SJCRH30 (cell line): ENCODE data around the gene IFNG-AS1. TPM values are rescaled to one million over a fixed set of nuclear protein-coding genes. Genes with fewer than 3 reads are reported as not detected.

Experiments used
- DNase-seq, 2 experiments: peaks; one replicate each; pipeline ENCODE4 v3.0.0-alpha.2; 2015 to 2020
- H3K27ac ChIP-seq: fragments of 250-450 bp; sonication (Bioruptor Pico); 2 replicates; pipeline ENCODE4 v1.5.1; 2020; ENCODE audit warnings: mild to moderate bottlenecking, moderate library complexity
- H3K27me3 ChIP-seq: fragments of 250-450 bp; sonication (Bioruptor Pico); 2 replicates; pipeline ENCODE4 v1.5.1; 2020; ENCODE audit warnings: mild to moderate bottlenecking, moderate library complexity
- H3K36me3 ChIP-seq: fragments of 250-450 bp; sonication (Bioruptor Pico); 2 replicates; pipeline ENCODE4 v1.5.1; 2020; ENCODE audit warnings: mild to moderate bottlenecking, moderate library complexity
- H3K4me1 ChIP-seq: fragments of 250-450 bp; sonication (Bioruptor Pico); 2 replicates; pipeline ENCODE4 v1.5.1; 2020; ENCODE audit warnings: mild to moderate bottlenecking, moderate library complexity
- H3K4me3 ChIP-seq: fragments of 250-450 bp; sonication (Bioruptor Pico); 2 replicates; pipeline ENCODE4 v1.5.1; 2020; ENCODE audit warnings: mild to moderate bottlenecking, moderate library complexity
- H3K9me3 ChIP-seq: fragments of 250-450 bp; sonication (Bioruptor Pico); replicated peaks from 2 replicates; pipeline ENCODE4 v1.5.1; 2020; ENCODE audit warnings: mild to moderate bottlenecking, moderate library complexity
- total RNA-seq: library from RNA; depleted of rRNA; stranded (reverse); fragments of >200 nt; shearing (Covaris generic); gene quantifications from 2 replicates; pipeline ENCODE4 v1.2.3, GENCODE V29; 2014

The IFNG-AS1 gene
- total RNA-seq, 1 experiment from 2014 or later, result not detected

DNA sequence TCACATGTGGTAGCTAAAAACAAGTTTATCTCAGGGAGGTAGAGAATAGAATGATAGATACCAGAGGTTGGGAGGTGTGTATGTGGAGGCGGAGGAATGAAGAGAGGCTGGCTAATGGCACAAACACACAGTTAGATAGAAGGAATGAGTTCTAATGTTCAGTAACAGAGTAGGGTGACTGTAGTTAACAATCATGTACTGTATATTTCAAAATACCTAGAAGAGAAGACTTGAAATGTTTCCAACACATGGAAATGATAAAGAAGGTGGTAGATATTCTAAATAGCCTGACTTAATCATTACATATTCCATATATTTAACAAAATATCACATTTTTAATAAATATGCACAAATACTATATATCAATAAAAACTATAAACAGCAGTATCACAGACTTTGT is 8.9 kb upstream of the IFNG-AS1 start:
- DNase-seq, result no peak
- no peaks in the 10 kb centered on the region for H3K4me1 ChIP-seq
- no peak overlapping the region for H3K27ac ChIP-seq

DNA sequence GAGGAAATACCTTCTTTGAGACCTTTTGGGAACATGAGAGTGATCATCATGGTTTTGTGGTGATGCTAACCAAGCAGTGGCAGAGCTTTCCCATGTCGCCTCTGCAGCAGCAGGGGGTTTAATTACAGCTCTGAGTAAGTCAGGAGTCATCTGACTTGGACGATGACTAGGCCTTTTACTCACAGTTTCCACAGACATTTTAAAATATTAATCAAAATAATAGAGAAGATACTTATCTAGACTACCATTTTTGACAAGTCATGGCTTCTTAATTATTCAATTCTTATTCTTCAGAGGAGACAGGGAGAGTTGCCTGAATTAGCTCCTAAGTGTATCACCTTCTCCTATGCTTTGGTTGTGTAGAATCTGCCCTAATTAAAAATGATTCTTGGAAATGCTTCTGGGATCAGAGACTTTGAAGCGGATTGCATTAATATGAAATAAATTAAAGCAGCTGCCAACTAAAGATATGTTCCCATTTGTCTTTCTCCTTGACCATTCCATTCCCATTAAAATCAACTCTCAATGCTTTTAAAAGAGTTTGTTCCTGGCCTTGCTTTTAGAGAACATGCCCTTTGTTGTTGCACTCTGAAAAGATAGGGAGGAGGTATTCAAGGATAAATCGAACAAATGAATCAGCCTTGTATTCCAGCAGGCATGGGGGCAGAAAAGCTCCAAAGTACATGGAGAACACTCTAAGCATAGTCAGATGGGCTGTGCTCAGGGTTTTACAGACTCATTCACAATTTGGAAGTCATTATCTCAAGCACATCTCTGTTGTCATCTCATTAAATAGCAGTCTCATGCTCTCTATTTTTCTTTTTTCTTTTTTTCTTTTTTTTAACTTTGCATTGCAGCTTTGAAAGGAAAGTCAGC is 7.7 kb upstream of the IFNG-AS1 start:
- H3K4me1 ChIP-seq, result no peaks in the 10 kb centered on the region
- no peaks in the 10 kb centered on the region for H3K27me3 ChIP-seq
- H3K9me3 ChIP-seq, result no peaks in the 10 kb centered on the region; the same call in 1 of the 2 replicates
- H3K36me3 ChIP-seq, result no peaks in the 10 kb centered on the region
- no peak overlapping the region for H3K27ac ChIP-seq
- H3K4me3 ChIP-seq, result no peak overlapping the region
- DNase-seq, result no peak

More for the DNA sequence above, 8.9 kb upstream of the IFNG-AS1 start:
- no peaks in the 10 kb centered on the region for H3K36me3 ChIP-seq
- H3K4me3 ChIP-seq, result no peak overlapping the region
- H3K9me3 ChIP-seq, result no peaks in the 10 kb centered on the region; the same call in 1 of the 2 replicates
- no peaks in the 10 kb centered on the region for H3K27me3 ChIP-seq

DNA sequence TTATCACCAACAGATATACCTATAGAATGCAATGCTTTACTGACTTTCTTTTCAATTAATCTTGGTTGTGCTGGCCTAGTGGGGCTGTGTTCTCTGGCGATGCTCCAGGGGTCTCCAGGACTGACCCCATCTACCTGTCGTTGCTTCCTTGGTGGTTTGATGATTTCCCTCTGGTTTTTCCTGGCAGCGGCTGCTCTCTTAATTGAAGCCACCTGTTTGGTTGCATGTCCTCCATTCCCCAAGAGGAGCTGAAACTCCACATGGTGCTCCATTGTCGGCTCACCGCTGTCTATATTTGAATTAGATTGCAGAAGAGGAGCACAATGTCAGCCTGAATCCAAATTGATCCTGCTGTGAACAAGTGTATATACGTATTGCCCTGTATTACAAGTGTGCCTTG is 7.1 kb upstream of the IFNG-AS1 start:
- no peak for DNase-seq
- H3K27me3 ChIP-seq, result no peaks in the 10 kb centered on the region
- no peaks in the 10 kb centered on the region for H3K36me3 ChIP-seq
- H3K9me3 ChIP-seq, result no peaks in the 10 kb centered on the region; the same call in 1 of the 2 replicates
- no peak overlapping the region for H3K4me3 ChIP-seq
- H3K27ac ChIP-seq, result no peak overlapping the region
- H3K4me1 ChIP-seq, result no peaks in the 10 kb centered on the region

DNA sequence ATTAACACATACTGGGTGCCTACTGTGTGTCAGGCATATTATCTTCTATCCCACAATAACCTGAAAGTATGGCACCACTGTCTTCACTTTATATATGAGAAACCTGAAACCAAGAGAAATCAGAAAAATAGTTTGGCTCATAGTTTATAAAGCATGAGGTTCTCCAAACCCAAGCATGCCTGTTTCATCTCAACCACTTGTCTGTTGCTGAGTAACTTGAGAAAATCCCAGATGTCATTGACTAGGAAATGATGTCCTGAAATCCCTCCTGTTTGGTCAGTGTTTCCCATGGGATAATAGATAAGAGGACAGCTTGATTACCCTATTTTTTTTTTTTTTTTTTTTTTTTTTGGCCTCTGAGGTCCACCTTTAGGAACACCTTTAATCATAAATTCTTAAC is 2.6 kb upstream of the IFNG-AS1 start:
- H3K27ac ChIP-seq, result no peak overlapping the region
- H3K36me3 ChIP-seq, result no peaks in the 10 kb centered on the region
- DNase-seq, result no peak
- no peaks in the 10 kb centered on the region for H3K9me3 ChIP-seq
- peaks cover 11% of the 10 kb centered on the region; the same call in 1 of the 2 replicates for H3K4me1 ChIP-seq
- no peak overlapping the region for H3K4me3 ChIP-seq
- no peaks in the 10 kb centered on the region for H3K27me3 ChIP-seq

DNA sequence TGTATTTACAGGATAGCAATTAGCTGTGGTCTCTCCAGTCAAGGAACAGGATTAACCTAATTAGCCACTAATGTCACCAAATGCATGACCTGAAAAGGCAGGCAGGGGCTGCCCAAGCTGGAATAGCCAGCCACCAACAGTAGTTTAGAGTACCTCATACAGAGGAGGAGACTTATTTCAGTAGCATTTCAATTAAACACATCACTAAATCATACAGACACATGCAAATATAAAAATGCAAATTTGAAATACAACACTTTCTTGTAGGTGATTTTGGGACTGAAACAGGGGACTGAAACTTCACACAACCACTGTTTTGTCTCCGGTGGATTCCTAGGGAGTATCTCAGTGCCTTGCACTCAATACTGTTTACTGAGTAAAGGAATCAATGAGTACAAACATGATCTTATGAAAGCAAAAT is 636 bp upstream of the IFNG-AS1 start:
- Histone ChIP-seq H3K27ac (peak overlapping the region; percentile 3; the same call in 1 of the 2 replicates), H3K36me3 (no peaks in the 10 kb centered on the region), H3K9me3 (no peaks in the 10 kb centered on the region), H3K4me3 (no peak overlapping the region), H3K4me1 (peaks cover 11% of the 10 kb centered on the region; the same call in 1 of the 2 replicates), H3K27me3 (no peaks in the 10 kb centered on the region)
- DNase-seq, result peak in 1 of 2 experiments; percentile 23

DNA sequence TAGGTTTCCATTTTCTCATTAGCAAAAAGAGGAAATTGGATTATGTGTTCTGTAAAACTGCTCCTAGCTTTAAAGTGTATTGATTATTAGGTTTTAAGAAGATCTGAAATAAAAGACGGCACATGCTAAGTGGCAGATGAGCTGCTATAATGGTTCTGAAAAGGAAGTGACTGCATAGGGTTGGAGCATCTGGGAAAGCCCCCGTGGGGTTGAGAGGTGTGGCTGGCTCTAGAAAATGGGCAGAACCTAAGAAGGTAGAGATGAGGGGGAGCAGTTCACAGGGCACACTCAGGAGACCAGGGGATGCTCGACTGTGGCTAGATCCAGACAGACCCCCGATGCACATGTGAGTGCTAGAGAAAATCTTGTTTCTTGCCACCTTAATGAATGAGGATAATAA is 1.9 kb downstream of the IFNG-AS1 start:
- H3K27me3 ChIP-seq, result no peaks in the 10 kb centered on the region
- H3K4me3 ChIP-seq, result no peak overlapping the region
- peaks cover 11% of the 10 kb centered on the region; the same call in 1 of the 2 replicates for H3K4me1 ChIP-seq

DNA sequence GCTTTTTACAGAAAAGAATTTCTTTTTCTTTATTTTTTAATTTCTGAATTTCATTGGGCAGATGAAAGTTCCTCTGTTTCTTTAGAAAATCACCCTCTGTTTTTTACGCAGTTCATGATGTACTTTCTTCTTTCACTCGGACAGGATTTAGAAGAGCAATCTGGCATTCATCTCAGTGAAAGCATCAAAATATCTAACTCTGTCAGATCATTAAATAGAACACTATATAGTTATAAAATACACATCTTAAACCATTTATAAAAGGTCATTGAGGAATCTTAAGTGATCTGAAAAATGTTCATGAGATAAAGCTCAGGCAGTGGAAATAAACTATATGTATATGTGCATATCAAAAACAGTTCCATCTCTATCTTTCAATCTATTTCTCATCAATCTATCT is 3.9 kb downstream of the IFNG-AS1 start:
- no peaks in the 10 kb centered on the region for H3K36me3 ChIP-seq
- H3K9me3 ChIP-seq, result no peaks in the 10 kb centered on the region
- peaks cover 6% of the 10 kb centered on the region; the same call in 1 of the 2 replicates for H3K4me1 ChIP-seq
- DNase-seq, result no peak
- no peak overlapping the region for H3K4me3 ChIP-seq
- H3K27me3 ChIP-seq, result no peaks in the 10 kb centered on the region
- H3K27ac ChIP-seq, result no peak overlapping the region

More for the DNA sequence above, 1.9 kb downstream of the IFNG-AS1 start:
- Histone ChIP-seq H3K27ac (no peak overlapping the region), H3K9me3 (no peaks in the 10 kb centered on the region), H3K36me3 (no peaks in the 10 kb centered on the region)
- DNase-seq, result no peak

DNA sequence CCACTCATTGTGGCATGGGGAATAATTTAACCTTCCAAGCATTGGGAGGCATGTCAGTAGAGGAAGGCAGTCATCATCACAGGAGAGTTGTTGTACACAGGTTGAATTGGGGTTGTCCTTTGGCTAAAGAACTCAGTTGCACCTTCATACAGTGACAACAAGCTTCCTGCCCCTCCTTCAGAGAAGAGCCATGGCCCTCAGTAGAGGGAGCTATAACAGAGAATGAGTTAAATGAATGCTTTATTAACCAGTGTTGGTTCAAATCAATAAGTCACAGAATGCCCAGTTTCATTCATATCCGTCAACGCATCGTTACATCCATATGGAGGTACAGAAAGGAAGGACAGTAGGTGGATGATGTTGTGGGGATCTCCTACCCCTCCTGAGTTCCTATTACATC is 4.8 kb downstream of the IFNG-AS1 start:
- Histone ChIP-seq H3K4me3 (no peak overlapping the region), H3K9me3 (no peaks in the 10 kb centered on the region), H3K36me3 (no peaks in the 10 kb centered on the region), H3K27me3 (no peaks in the 10 kb centered on the region), H3K4me1 (no peaks in the 10 kb centered on the region), H3K27ac (no peak overlapping the region)
- no peak for DNase-seq

DNA sequence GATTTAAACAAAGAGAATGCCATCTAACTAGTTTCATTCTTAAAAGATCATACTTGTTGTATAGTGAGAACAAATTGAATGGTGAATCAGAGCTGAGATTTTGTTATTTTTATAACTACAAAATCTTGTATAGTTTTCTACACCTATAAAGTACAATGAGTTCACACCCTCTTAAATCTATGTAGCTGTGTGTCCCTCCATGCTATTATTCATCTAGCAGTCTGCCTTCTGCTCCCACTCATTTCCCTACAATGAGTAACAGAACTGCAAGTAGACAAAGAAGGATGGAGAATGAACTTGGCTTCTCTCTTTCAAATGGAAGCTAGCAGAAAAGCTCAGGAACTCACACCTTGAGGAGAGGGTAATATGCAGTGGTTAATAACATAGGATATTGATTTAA is 7.1 kb downstream of the IFNG-AS1 start:
- Histone ChIP-seq H3K4me3 (no peak overlapping the region), H3K4me1 (no peaks in the 10 kb centered on the region), H3K27ac (no peak overlapping the region), H3K27me3 (no peaks in the 10 kb centered on the region), H3K36me3 (no peaks in the 10 kb centered on the region), H3K9me3 (no peaks in the 10 kb centered on the region)
- DNase-seq, result no peak

DNA sequence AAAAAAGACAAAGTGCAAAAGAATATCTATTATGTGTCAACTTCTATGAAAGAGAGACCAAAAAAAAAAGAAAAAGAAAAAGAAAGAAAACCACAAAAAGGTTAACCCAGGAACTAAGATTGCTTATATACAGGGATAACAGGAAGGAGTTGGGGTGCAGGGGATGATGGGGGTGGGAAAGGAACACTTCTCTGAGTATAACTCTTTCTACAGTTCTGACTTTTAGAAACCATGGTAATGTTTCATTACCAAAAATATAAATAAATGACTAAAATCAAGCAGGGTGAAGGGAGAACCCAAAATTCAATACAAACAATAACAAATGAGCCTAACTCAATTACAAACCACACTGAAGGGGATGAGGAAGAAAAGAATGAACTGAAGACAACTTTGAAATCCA is 9.1 kb downstream of the IFNG-AS1 start:
- DNase-seq, result no peak
- no peaks in the 10 kb centered on the region; the same call in 1 of the 2 replicates for H3K4me1 ChIP-seq
- H3K4me3 ChIP-seq, result no peak overlapping the region
- H3K36me3 ChIP-seq, result no peaks in the 10 kb centered on the region
- no peaks in the 10 kb centered on the region for H3K9me3 ChIP-seq
- no peak overlapping the region for H3K27ac ChIP-seq
- no peaks in the 10 kb centered on the region for H3K27me3 ChIP-seq

DNA sequence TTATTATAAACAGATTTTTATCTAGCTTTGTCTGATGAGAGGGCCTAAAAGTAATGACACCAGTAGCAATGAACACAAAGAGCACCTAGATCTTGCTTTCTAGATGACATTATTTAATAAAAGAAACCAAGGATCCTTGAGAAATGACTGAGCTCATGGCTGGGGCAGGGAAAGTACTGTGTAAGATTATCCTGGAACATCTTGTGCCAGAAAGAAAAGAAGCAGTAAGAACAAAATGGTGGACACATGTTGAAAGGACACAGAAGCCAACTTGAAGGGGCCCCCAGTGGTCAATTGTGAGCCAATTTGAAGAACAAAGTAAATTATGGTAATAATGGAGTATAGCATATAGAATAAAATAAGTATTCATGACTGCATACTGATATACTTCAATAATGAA is 10.0 kb downstream of the IFNG-AS1 start:
- Histone ChIP-seq H3K9me3 (no peaks in the 10 kb centered on the region), H3K4me1 (no peaks in the 10 kb centered on the region; the same call in 1 of the 2 replicates), H3K36me3 (no peaks in the 10 kb centered on the region), H3K27ac (no peak overlapping the region), H3K27me3 (no peaks in the 10 kb centered on the region), H3K4me3 (no peak overlapping the region)
- no peak for DNase-seq

DNA sequence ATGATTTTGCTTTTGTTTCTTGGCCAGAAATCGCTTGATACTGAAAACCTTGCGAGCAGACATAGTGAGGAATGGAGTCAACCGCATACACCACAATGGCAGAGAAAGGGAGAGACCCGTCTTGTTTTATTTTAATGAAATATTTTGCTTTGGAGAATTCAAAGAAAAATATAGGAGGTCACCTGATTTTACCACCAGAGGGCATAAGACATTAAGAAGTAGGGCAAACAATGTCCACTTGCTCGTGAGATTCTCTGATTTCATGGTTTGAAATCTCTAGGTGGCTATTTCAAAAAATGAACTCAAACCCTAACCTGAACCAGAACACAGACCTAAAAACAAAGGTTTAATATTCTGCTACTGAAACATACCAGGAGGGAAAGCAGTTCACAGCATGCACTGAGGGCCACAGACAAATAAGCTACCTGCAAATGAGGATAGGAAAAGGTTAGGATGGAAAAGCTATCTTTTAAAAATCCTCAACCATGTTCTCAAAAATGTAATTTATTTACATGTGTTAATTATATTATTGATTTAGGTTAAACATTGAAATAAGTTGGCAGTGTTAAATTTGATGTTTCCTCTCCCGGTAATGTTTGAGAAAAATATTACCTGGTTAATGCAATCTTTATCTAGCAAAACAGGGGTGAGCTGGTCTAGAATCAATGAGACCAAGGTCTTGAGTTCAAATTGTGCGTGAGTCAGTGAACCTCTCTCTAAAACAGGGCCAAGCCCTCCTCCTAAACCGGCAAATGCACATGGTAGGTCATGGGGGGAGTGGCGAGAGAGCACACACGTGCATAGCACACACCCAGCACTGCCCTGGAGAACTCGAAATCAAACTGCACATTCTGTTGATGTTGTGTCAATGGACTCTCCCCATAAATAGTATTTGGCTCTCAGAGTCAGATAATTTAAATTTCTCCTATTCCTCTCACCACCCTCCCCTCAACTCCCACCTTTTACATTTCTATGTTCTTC is 12.5 kb downstream of the IFNG-AS1 start:
- Histone ChIP-seq H3K36me3 (no peaks in the 10 kb centered on the region), H3K4me3 (no peak overlapping the region), H3K9me3 (no peaks in the 10 kb centered on the region), H3K27ac (no peak overlapping the region), H3K27me3 (no peaks in the 10 kb centered on the region), H3K4me1 (no peaks in the 10 kb centered on the region; the same call in 1 of the 2 replicates)
- DNase-seq, result peak; percentile 8 to 65

DNA sequence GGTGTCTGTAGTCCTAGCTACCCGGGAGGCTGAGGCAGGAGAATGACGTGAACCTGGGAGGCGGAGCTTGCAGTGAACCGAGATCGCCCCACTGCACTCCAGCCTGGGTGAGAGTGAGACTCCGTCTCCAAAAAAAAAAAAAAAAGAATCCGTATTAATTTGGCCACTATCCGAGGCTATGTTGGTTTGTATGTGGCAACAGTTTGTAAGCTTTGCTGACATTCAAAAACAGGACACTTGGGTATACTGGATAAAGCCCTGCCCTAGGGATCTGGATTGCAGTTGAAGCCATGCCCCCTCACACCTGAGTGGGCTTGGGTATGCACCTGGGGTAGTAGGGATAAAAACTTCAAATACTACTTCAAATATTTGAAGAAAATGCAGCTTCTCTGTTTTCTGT is 14.5 kb downstream of the IFNG-AS1 start:
- no peaks in the 10 kb centered on the region for H3K36me3 ChIP-seq
- H3K27me3 ChIP-seq, result no peaks in the 10 kb centered on the region
- DNase-seq, result no peak
- no peak overlapping the region for H3K4me3 ChIP-seq
- no peaks in the 10 kb centered on the region for H3K9me3 ChIP-seq
- H3K4me1 ChIP-seq, result no peaks in the 10 kb centered on the region; the same call in 1 of the 2 replicates
- H3K27ac ChIP-seq, result no peak overlapping the region

DNA sequence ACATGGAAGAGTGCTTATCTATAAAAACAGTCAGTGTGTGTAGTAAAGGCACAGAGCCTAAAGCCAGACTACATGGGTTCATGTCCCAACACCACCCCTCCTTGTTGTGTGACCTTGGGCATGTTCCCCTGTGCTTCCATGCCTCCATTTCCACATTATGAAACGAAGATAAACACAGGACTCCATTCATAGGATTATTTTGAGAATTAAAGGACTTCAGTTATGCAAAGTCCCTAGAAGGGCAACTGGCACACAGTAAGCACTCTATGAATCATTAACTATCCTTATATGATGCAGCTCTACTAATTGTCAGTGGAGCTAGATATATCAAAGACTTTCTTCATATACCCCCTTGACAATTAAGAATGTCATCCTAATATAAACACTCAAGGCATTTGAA is 17.8 kb downstream of the IFNG-AS1 start:
- no peaks in the 10 kb centered on the region for H3K4me1 ChIP-seq
- H3K27ac ChIP-seq, result no peak overlapping the region
- H3K9me3 ChIP-seq, result no peaks in the 10 kb centered on the region
- H3K4me3 ChIP-seq, result no peak overlapping the region
- no peaks in the 10 kb centered on the region for H3K36me3 ChIP-seq
- no peak for DNase-seq
- no peaks in the 10 kb centered on the region for H3K27me3 ChIP-seq

DNA sequence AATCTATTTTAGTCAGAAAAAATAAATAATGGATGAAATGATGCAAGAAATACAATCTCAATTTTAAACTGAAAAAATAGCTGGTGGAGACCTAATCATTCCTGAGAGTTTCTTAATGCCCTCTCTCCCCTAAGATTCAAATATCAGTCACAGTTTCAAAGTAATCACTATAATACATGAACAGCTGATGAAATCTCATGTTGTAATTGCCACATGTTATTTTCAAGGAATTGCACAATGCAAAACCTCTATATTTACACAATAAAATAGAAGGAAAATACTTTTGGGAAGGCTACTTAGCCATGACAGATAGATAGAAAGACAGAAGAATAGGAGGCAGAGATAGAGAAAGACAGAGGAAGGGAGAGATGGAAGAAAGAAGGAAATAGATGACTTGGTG is 18.2 kb downstream of the IFNG-AS1 start:
- H3K27ac ChIP-seq, result no peak overlapping the region

More for the DNA sequence above, 18.2 kb downstream of the IFNG-AS1 start:
- no peaks in the 10 kb centered on the region for H3K36me3 ChIP-seq
- no peak for DNase-seq
- H3K4me3 ChIP-seq, result no peak overlapping the region
- H3K9me3 ChIP-seq, result no peaks in the 10 kb centered on the region
- no peaks in the 10 kb centered on the region for H3K27me3 ChIP-seq
- no peaks in the 10 kb centered on the region for H3K4me1 ChIP-seq
